C1 segment of cervical spinal cord (tissue), 14 donors: ENCODE data around the gene RMP24.

Source experiments
- DNase-seq, 14 donors: peaks; one replicate each; lab custom pipeline; 2025; lab: John Stamatoyannopoulos, UW

The RMP24 gene

DNA sequence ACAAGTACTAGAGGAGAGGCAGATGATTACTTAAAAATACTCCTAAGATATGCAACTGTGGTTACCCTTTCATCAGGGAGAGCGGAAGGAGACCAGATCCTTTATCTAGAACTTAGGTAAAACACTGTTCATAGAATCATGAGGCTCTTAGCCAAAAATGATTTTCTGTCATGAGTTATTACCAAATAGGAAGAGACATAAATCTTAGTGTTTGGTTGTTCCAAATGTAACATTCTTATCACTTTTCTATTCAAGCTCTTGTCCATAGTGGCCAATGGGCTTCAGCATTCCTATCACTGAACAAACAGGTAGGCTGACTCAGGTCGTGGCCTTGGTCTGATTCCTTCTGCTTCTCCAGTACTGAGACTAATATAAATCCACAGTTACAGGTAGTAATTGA lies 56.4 kb downstream of the RMP24 start:
- no peak for DNase-seq
